ENCODE data around the gene CASKIN2.

Gene CASKIN2

DNA sequence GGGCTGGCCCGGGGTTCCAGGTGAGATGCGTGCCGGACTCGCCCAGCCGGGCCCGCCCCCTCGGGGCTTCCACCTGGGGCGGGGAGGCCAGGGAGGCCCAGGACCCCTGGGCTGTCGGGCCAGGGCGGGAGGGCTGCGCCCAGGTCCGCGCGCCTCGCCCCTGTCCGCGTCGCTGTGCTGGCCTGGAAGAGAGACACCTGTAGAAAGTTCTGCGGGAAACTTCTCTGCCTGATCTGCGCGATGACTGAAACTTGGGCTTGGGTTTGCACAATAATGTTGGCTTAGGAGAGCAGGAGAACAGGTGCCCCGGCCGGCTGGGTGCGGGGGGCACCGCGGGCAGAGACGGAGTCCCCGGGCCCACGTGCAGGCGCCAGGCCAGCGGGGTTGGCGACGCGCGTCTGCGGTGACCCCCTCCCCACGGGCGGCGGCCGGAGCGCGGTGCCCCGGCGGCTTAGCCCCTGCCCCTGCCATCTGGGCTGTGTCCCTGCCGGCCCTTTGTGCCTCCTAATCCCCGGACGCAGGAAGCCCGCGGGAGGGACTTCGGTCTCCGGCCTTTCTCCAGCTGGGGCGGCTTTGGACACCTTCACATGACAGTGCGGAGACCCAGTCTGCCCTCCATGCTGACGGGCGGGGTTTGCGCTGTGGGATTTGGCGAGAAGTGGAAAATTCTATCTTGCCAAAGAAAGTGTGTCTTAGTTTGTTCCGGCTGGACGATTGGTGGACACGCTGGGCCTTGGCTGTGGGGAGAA lies 10.6 kb upstream of the CASKIN2 start:
- Histone ChIP-seq H3K9ac (ENCODE audit: low read length) (peak overlapping the region; percentile 64), H3K4me1 (ENCODE audit: low read length) (peaks cover 6% of the 10 kb centered on the region), H3K4me2 (ENCODE audit: low read length) (peak overlapping the region; percentile 90), H3K79me2 (ENCODE audit: low read length) (no peaks in the 10 kb centered on the region), H3K36me3 (replicated peaks; ENCODE audit: low read depth, low read length) (peaks cover 2% of the 10 kb centered on the region), H3K9me3 (ENCODE audit: insufficient read depth, low read length) (no peaks in the 10 kb centered on the region), H4K20me1 (ENCODE audit: insufficient read depth, low read length) (no peaks in the 10 kb centered on the region), H2AFZ (ENCODE audit: low read depth, low read length) (no peak overlapping the region), H3K27me3 (ENCODE audit: low read depth, low read length) (peaks cover 6% of the 10 kb centered on the region; the same call in 1 of the 2 replicates), H3K27ac (ENCODE audit: low read length) (no peak overlapping the region), H3K4me3 (ENCODE audit: low read length) (peak overlapping the region; percentile 74)
- no peak for TF ChIP-seq EZH2phosphoT487 (IDR thresholded peaks at IDR 0.05; ENCODE audit: low read depth)
- TF ChIP-seq, protein P1, sequence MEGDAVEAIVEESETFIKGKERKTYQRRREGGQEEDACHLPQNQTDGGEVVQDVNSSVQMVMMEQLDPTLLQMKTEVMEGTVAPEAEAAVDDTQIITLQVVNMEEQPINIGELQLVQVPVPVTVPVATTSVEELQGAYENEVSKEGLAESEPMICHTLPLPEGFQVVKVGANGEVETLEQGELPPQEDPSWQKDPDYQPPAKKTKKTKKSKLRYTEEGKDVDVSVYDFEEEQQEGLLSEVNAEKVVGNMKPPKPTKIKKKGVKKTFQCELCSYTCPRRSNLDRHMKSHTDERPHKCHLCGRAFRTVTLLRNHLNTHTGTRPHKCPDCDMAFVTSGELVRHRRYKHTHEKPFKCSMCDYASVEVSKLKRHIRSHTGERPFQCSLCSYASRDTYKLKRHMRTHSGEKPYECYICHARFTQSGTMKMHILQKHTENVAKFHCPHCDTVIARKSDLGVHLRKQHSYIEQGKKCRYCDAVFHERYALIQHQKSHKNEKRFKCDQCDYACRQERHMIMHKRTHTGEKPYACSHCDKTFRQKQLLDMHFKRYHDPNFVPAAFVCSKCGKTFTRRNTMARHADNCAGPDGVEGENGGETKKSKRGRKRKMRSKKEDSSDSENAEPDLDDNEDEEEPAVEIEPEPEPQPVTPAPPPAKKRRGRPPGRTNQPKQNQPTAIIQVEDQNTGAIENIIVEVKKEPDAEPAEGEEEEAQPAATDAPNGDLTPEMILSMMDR (IDR thresholded peaks at IDR 0.05; ENCODE audit: low read depth, low read length), result no peak

DNA sequence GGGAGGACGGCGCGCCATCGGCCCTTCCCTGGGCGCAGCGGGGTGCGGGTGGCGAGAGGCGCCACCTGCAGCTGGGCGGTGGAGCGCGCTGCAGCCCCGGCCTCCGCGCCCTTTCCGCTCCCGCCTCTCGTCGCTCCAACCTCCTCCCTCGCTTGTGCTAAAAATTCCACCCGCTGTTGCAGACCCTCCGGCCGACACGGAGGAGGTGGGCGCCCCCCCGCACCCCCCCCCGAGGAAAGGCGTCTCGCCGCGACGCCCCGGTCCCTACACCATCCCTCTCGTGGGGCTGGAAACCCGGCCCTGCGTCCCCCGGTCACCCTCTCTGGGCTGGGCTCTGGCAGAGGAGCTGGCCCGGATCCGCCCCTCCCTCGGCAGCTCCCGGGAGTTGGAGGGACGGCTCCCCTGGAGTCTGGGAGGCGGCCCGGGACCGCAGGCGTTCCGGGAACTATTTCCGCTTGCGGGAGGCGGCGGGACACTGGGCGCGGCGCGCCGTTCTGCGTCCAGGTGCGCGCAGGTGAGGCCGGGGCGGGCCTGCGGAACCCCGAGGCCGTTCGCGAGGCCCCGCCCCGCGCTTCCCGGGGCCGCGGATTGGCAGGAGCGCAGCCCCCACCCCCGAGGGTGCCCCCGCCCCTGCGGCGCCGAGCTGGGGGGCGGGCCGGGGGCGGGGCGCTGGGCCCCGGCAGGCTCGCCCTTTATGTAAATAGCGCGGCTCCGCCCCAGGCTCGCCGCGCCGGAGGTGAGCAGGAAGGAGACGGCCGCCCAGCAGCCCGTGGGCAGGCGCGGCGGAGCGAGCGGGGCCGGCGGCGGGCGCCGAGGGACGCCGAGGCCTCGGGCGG lies 9.9 kb upstream of the CASKIN2 start, which contains the start of gene LLGL2:
Gene LLGL2, plus strand, starts transcription at position 728 of the 836 bp plus-strand sequence. CDS start 17,730 bp downstream, outside the sequence.
- peaks cover 6% of the 10 kb centered on the region for H3K4me1 ChIP-seq (ENCODE audit: low read length)
- H3K9me3 ChIP-seq (ENCODE audit: insufficient read depth, low read length), result no peaks in the 10 kb centered on the region
- H3K4me2 ChIP-seq (ENCODE audit: low read length), result peak within 1 kb of the TSS; percentile 90
- no peak within 1 kb of the TSS for H3K27ac ChIP-seq (ENCODE audit: low read length)
- no peaks in the 10 kb centered on the region for H3K79me2 ChIP-seq (ENCODE audit: low read length)
- peaks cover 6% of the 10 kb centered on the region; the same call in 1 of the 2 replicates for H3K27me3 ChIP-seq (ENCODE audit: low read depth, low read length)
- peaks cover 2% of the 10 kb centered on the region for H3K36me3 ChIP-seq (replicated peaks; ENCODE audit: low read depth, low read length)
- no peak for TF ChIP-seq EZH2phosphoT487 (IDR thresholded peaks at IDR 0.05; ENCODE audit: low read depth)
- TF ChIP-seq, protein P1 (IDR thresholded peaks at IDR 0.05; ENCODE audit: low read depth, low read length), result peak; percentile 43
- no peaks in the 10 kb centered on the region for H4K20me1 ChIP-seq (ENCODE audit: insufficient read depth, low read length)
- peak within 1 kb of the TSS; percentile 74 for H3K4me3 ChIP-seq (ENCODE audit: low read length)
- H3K9ac ChIP-seq (ENCODE audit: low read length), result peak within 1 kb of the TSS; percentile 64
- H2AFZ ChIP-seq (ENCODE audit: low read depth, low read length), result no peak within 1 kb of the TSS

DNA sequence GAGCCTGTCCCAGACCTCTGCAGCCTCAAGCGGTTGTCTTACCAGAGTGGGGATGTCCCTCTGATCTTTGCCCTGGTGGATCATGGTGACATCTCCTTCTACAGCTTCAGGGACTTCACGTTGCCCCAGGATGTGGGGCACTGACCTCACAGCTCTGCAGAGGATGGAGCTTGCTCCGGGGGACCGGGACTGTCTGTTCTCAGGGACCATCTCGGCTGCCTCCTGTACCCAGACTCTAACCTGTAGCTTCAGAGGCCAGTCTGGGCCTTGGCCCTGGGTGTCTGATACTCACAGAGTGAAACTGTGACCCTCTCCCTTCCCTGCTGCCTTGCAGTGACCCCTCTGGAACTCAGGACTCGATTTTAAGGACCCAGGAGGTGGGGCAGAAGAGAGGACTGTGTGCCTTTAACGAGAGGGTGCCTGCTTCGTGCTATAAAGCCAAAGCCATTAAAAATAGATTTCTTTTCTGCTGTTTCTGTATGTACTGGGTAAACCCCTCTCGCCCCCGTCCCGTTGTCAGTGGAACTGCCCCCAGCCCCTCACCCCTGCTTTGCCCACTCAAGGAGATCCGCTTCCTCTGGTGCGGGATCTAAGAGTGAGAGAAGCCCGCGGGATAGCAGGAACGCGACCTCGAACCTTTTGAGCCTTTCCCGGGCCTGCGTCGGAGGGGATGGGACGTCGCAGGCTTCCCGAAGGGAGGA lies 9.1 kb upstream of the CASKIN2 start:
- TF ChIP-seq, protein P1 (IDR thresholded peaks at IDR 0.05; ENCODE audit: low read depth, low read length), result no peak
- no peak for TF ChIP-seq EZH2phosphoT487 (IDR thresholded peaks at IDR 0.05; ENCODE audit: low read depth)
- H3K4me1 ChIP-seq (ENCODE audit: low read length), result peaks cover 6% of the 10 kb centered on the region
- H3K4me2 ChIP-seq (ENCODE audit: low read length), result peak overlapping the region; percentile 63
- H3K27me3 ChIP-seq (ENCODE audit: low read depth, low read length), result peaks cover 6% of the 10 kb centered on the region; the same call in 1 of the 2 replicates
- peak overlapping the region; percentile 74 for H3K4me3 ChIP-seq (ENCODE audit: low read length)
- H3K27ac ChIP-seq (ENCODE audit: low read length), result no peak overlapping the region
- peaks cover 2% of the 10 kb centered on the region for H3K36me3 ChIP-seq (replicated peaks; ENCODE audit: low read depth, low read length)
- no peaks in the 10 kb centered on the region for H4K20me1 ChIP-seq (ENCODE audit: insufficient read depth, low read length)
- H3K79me2 ChIP-seq (ENCODE audit: low read length), result no peaks in the 10 kb centered on the region
- H3K9me3 ChIP-seq (ENCODE audit: insufficient read depth, low read length), result no peaks in the 10 kb centered on the region
- H2AFZ ChIP-seq (ENCODE audit: low read depth, low read length), result no peak overlapping the region
- no peak overlapping the region for H3K9ac ChIP-seq (ENCODE audit: low read length)

Data from OCI-LY3 (cell line).